HG03520 (cell line): ENCODE results near the gene PTDSS2.

Experiments used
- ATAC-seq: cut with Tn5 transposase; IDR thresholded peaks from one replicate; pipeline ENCODE4 v1.9.1; 2021; ENCODE audit warnings: mild to moderate bottlenecking, moderate library complexity; ENCODE audit not compliant: unreplicated experiment

Gene PTDSS2

DNA sequence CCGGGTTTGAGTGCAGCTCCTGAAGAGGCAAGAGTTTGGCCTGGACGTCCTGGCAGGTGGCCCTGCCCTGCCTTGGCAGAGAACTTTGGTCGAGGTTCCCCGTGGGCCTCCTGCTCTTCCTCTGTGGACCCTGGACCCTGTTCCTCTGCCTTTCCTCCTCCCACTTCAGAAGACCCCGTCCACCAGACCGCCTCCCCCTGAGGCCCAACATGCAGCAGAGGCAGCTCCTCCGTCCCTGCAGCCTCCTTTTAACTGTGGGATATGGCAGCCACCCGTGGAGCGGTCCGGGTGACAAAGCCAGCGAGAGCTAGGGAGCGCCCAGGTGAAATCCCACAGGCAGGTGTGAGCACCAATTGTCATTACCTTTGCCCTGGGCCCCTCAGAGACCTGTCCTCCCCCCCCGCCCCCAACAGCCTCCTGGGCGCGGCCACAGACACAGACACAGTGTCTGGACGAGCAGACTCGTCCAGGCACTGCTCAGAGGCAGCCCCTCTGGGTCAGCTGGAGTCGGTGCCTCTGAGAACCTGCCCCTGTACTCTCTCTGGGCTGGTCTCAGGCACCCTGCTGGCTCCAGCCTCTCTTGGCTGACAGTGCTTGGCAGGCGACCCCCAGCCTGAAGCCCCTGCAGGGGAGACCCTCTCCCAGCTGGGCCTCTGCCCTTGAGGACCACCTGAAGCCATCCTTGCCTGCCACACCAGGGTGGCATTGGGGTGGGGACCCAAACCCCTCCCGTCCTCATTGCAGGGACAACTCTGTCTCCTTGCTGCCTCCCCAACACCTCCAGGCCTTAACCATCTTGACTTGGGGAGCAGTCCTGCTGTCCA lies 4.1 kb upstream of the PTDSS2 start:
- no peak for ATAC-seq

GRCh38 chr11:446891-447290 lies 3.2 kb upstream of the PTDSS2 start:
- no peak for ATAC-seq

DNA sequence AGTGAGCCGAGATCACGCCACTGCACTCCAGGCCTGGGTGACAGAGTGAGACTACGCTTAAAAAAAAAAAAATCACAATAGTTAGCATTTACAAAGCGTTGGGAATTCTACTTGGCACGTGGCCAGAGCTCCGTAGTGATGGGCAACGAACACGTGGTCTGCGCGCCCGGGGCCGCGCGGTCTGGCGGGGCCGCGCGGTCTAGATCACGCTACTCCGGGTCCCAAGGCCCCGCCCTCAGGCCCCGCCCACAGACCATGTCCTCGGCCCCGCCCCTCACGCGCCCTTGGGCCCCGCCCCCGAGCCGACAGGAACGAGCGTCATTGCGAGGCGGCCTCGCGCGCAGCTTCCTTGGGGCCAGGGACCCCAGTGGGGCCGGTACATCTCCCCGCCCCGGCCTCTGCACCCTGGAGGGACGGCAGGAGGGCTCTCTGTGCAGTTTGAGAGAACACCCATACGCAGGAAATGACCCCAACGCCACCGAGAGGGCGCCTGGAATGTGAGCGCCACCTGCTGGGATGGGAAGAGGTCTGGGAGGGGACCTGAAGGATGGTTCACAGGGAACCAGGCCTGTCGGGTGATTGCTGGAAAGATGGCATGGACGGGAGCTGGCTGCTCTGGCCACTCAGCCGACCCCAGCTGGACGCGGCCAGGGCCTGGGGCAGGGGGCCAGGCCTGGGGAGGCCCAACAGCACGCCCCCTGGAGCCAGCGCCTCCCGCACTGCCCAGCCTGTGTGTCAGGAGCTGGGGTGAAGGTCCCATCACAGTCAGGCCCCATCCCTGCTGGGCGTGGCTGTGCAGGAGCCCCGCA lies 2.0 kb upstream of the PTDSS2 start:
- ATAC-seq, result peak; percentile 48

GRCh38 chr11:450809-451451 lies 851 bp downstream of the PTDSS2 start:
- no peak for ATAC-seq

- ATAC-seq, result no peak
Observed at GRCh38 chr11:451738-452137, 1.7 kb downstream of the PTDSS2 start.

GRCh38 chr11:452203-452744 lies 2.2 kb downstream of the PTDSS2 start:
- ATAC-seq, result no peak

GRCh38 chr11:452916-453527 lies 2.9 kb downstream of the PTDSS2 start:
- no peak for ATAC-seq

GRCh38 chr11:453564-453963 lies 3.5 kb downstream of the PTDSS2 start:
- no peak for ATAC-seq

- no peak for ATAC-seq
Observed at GRCh38 chr11:454043-454442, 4.0 kb downstream of the PTDSS2 start.

DNA sequence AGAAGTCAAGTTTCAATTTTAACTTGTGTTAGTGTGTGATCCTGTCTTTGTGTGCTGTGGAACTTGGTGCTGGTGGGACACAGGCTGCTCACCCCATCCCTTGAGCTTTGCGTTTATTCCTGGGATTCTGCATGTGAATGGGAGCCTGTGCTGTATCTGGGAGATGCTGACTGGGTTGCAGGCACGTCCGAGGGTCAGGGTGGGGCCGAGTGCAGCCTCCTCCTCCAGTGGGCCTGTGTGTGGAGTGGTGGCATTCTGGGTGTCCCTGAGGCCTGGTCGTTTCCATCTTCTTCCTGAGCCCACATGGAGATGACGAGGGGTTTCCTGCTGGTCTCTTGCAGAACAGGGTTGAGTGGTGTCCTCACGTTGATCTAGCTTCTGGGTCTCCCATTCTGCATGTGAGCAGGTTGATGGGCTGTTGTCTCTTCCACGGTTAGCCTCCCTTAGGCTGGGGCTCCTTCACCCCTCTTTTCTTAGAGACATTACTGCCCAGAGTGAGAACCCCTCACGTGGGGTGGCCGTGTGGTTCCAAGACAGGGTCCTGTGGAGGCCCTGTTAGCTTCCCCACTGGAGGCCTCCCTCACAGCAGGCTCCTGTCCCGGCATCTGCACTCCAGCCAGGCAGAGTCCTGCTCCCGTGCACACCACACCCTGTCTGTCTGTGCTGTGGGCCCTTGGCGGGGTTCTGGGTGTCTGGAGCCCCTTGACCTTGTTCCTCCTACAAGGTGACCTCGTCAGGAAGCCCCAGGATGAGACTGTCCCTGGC lies 4.9 kb downstream of the PTDSS2 start:
- no peak for ATAC-seq

DNA sequence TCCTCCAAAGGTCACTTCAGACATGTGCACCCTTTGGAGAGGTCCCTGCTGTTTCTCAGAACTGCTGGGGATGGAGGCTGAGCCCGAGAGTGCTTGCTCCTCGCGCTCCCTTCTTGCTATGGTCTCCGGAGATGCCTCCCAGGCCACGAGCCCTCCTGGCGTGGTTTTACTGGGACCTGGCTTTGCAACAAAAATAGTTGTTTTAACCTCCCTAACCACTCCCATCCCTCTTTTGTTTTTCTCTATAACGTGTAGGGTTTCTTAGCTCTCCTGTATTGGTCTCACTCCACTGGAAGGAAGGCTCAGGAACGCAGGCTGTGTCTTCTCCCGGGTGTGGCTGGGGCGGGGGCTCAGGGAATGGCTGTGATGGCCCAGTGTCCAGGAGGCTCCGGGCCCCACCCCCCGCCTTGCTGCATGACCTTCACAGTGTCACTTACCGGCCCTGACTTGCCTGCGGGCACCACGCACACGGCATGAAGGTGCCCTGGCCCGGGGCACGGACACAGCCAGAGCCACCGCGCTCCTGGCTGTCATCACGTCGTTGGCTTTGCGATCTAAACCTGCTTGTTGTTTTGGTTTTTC lies 5.6 kb downstream of the PTDSS2 start:
- ATAC-seq, result no peak

DNA sequence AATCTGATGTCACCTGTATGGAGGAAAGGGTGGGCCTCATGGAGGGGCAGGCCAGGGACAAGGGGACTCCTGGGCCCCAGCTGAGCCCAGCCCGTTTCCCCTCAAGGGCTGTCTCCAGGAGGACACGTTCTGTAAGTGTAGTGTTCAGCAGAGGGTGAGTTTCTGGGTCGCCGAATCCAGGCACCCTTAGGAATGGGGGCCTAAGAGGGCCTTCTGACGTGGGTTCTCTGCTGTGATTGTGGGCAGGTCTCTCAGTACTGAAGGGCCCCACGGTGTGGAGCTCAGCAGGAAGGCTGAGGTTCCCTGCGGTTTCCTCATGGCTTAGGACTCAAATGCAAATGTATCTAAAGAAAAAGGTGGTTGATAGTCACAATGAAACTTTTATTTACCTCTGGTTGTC lies 6.5 kb downstream of the PTDSS2 start:
- ATAC-seq, result no peak

- ATAC-seq, result no peak
Observed at GRCh38 chr11:457111-457760, 7.2 kb downstream of the PTDSS2 start.

- ATAC-seq, result no peak
Observed at GRCh38 chr11:459511-460220, 9.6 kb downstream of the PTDSS2 start.

DNA sequence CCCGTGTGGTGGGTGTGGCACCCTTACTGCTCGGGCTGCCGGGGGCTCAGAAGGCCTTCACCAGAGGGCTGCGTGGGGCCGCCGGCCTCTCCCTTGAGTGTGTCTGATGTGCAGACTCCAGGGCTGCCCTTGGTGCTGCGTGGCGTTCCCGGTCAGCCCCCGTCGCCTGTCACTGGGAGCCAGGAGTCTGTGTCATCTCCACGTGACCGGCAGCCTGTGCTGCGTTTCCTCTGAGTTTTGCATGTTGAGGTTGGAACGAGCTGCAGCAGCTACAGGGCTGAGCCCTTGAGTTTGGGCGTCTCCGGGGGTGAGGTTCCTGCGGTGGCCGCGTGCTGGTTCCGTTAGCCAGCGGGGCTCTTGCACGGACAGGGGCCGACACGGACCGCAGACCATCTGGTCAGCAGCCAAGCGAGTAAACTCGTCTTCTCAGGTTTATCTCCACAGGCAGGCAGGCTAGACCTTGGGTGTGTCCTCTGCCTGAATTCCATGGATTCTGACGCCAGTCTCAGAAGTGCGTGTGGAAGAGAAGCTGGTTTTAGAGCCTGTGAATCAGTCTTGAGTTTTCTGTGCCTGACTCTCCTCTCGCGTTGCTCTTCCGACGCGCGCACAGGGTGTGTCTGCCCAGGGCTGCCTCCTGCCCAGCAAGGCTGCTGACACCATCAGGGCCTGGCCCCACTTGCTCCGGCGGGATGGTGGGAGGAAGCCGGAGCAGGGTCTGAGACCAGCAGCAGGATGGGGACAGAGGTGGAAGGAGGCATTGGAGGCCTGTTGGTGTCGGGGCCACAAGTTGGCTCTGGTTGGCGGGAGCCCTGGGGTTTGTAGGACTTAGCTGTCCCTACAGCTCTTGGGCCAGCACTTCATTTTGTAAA lies 10.5 kb downstream of the PTDSS2 start:
- no peak for ATAC-seq

DNA sequence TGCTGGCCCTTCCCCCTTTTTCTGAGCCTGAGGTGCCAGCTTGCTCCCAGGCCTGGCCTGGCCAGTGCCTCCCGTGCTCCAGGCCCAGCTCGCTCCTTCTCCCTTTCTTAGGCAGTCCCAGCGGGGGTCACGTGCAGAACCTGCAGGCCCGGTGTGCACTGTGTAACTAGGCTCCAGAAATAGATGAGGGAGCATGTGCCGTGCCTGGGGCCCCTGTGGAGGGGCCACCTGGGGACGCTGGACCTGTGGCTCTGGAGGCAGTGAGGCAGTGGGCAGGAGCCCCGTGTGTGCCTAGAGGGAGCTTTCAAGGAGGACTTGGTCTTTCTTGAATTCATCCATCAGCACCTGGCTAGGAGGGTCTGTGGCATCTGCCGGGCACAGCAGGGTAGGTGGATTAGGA lies 11.5 kb downstream of the PTDSS2 start:
- ATAC-seq, result no peak

GRCh38 chr11:462107-462890 lies 12.2 kb downstream of the PTDSS2 start:
- no peak for ATAC-seq
